K562 (cell line): Measurements from ENCODE around the gene IL34.

Experiments used
- CTCF ChIP-seq, 3 experiments: IDR thresholded peaks in 2 of 3; conservative IDR thresholded peaks in 1 of 3; 2 replicates each; pipeline ENCODE4 v1.5.1; 2011 to 2012; ENCODE audit warnings: low read length in 3 of 3, mild to moderate bottlenecking in 3 of 3, control low read depth in 2 of 3, improper control_type of control experiment in 1 of 3, inconsistent platforms in 1 of 3, low read depth in 1 of 3, mixed read lengths in 1 of 3, moderate library complexity in 1 of 3; ENCODE audit not compliant: insufficient read depth in 2 of 3
- FOSL1 ChIP-seq: fragments of 200-800 bp; sonication (Bioruptor generic); conservative IDR thresholded peaks from 2 replicates; pipeline ENCODE4 v1.6.1; 2016; ENCODE audit warnings: missing genetic modification characterization, missing compliant biosample characterization
- HMGXB4 ChIP-seq: sonication (generic); formaldehyde crosslinking; IDR thresholded peaks from 2 replicates; pipeline ENCODE4 v1.8.1; 2023; ENCODE audit warnings: mild to moderate bottlenecking, missing genetic modification reagents
- MAFK ChIP-seq: IDR thresholded peaks from 2 replicates; pipeline ENCODE4 v1.6.1; 2011; ENCODE audit warnings: low read length, improper control_type of control experiment
- MXD1 ChIP-seq: fragments of 250-450 bp; sonication (Bioruptor Pico); IDR thresholded peaks from 2 replicates; pipeline ENCODE4 v1.8.0; 2021; ENCODE audit warnings: borderline replicate concordance, mild to moderate bottlenecking, moderate library complexity; ENCODE audit not compliant: poor library complexity, severe bottlenecking
- NFE2 ChIP-seq: IDR thresholded peaks from 2 replicates; pipeline ENCODE4 v1.6.1; 2014; ENCODE audit warnings: antibody characterized with exemption, low read depth
- ZBTB17 ChIP-seq: fragments of 450-650 bp; formaldehyde crosslinking; IDR thresholded peaks from 2 replicates; pipeline ENCODE4 v1.4.0; 2020; ENCODE audit warnings: mild to moderate bottlenecking
- ZNF274 ChIP-seq: IDR thresholded peaks from 2 replicates; pipeline ENCODE4 v1.6.1; 2011; ENCODE audit warnings: low read depth, mild to moderate bottlenecking, low read length, moderate library complexity, borderline replicate concordance
- ZNF668 ChIP-seq: fragments of 250-450 bp; sonication (Bioruptor Pico); IDR thresholded peaks from 2 replicates; pipeline ENCODE4 v1.8.0; 2022; ENCODE audit warnings: mild to moderate bottlenecking, inconsistent platforms

DNA sequence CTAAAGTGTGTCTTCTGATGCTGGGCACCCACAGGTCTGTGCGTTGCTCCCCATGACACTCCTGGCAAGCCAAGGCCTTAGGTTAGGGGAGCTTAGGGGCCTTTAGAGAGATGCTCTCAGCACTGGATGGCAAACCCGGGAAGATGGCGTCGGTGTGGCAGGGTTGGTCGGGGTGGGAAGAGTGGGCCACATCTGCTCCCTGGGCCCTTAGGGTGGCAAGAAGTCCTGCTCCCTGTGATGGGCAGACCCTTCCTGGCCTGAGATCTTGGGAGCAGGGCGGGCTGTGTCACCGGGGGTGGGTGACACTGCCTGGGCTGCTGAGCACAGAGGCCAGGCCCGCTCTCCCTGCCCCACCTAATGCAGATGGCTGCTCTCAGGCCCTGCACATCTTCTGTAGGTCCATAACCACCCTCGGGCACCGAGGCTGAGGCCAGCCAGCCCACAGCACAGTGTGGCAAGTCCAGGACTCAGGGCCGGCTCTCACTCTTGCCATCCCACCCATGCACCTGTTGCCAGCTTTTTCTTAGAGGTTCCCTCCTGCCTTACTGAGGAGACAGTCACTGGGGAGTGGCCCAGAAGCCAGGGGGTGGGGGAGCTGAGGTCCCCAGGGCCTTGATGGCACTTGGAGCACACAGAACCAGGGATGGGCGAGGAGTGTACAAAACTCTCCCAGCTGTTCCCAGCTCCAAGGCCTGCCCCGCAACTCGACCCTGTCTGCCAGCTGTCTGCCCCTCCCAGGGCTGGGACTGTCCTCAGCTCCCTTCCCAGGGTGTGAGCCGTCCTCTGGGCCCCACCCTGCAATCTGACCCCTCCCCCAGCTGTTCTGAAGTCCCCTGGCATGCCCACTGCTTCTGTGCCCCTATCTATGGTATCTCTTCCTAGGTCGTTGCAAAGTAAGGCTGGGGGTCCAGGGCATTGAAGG is 43.9 kb downstream of the IL34 start:
- TF ChIP-seq ZNF668 (CRISPR knock-in tag): no peak
- no peak for TF ChIP-seq FOSL1 (tag)
- TF ChIP-seq MAFK: no peak
- TF ChIP-seq ZNF274: no peak
- TF ChIP-seq HMGXB4: no peak
- no peak for TF ChIP-seq NFE2
- no peak for TF ChIP-seq MXD1 (CRISPR knock-in tag)
- no peak for TF ChIP-seq ZBTB17
- no peak for TF ChIP-seq CTCF (IDR thresholded peaks at IDR 0.05 in 2 of 3, conservative IDR thresholded peaks at IDR 0.05 in 1 of 3; ENCODE audit: insufficient read depth in 2 of 3, low read depth in 1 of 3, low read length in 3 of 3)
